ENCODE results near the gene KLHL33.
A peak's percentile ranks its signal among the peaks of the same experiment; 100 is the strongest.

The KLHL33 gene

DNA sequence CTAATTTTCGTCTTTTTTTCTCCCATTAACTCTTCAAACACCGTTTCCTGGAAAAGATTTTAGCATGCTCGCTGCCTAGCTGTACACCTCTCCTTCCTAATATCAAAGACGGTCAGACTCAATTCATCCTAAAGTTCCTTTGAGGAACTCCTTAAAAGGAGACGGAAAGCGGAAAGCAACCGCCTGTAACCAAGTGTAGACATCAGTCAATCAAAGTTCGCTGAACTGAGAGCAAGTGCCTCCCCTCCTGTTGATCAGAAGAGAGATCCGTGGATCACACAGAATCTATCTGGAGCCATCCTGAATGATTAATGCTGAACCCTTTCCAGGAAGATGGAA is 22.3 kb downstream of the KLHL33 start:
- TF ChIP-seq, protein P1, sequence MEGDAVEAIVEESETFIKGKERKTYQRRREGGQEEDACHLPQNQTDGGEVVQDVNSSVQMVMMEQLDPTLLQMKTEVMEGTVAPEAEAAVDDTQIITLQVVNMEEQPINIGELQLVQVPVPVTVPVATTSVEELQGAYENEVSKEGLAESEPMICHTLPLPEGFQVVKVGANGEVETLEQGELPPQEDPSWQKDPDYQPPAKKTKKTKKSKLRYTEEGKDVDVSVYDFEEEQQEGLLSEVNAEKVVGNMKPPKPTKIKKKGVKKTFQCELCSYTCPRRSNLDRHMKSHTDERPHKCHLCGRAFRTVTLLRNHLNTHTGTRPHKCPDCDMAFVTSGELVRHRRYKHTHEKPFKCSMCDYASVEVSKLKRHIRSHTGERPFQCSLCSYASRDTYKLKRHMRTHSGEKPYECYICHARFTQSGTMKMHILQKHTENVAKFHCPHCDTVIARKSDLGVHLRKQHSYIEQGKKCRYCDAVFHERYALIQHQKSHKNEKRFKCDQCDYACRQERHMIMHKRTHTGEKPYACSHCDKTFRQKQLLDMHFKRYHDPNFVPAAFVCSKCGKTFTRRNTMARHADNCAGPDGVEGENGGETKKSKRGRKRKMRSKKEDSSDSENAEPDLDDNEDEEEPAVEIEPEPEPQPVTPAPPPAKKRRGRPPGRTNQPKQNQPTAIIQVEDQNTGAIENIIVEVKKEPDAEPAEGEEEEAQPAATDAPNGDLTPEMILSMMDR (IDR thresholded peaks at IDR 0.05; ENCODE audit: control insufficient read depth, extremely low read depth, insufficient read depth), result no peak
- no peak for DNase-seq (ENCODE audit: low read depth)

DNA sequence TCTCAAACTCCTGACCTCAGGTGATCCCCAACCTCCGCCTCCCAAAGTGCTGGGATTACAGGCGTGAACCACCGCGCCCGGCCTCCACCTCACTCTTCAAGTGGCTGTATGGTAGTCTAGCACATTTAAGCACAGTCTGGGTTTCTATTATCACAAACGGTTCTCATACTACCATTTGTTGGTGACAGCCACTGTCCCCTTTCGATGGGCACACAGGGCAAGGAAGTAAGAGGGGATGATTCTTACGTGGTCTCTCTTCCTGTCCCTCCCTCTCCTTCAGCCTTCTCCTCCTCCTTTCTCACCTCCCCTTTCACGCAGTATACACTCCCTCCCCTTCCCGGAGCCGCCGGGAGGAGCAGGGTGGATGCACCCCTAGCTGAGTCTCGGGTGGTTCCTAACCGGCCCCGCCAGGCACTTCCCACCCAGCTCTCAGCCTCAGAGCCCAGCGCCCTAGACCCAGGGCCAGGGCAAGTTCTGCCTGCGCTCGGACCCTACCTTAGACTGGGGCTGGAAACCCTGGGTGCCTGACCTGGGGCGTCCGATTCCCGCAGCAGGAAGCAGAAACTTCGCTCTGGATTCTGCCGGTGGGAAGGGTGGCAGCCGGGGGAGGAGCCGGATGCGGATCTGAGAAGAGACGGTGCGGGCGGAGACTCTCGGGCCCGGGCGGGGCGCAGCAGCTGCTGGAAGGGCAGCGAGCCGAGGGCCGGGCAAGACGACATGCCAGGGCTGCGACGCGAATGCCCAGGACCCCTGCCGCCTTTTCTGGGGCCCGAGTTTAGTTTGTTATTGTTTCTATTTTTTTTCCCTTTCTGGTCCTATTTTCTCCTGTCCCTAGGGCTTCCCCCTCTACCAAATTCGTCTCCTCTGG is 22.9 kb downstream of the KLHL33 start, which contains the start of gene TEP1:
TEP1 (minus strand) TSS at position 626 of the 868 bp plus-strand sequence. CDS start 5,062 bp downstream, outside the sequence.
- DNase-seq (ENCODE audit: low read depth), result peak; percentile 50
- TF ChIP-seq, protein P1 (IDR thresholded peaks at IDR 0.05; ENCODE audit: control insufficient read depth, extremely low read depth, insufficient read depth), result no peak
- H3K4me3 ChIP-seq (ENCODE audit: low read depth, low read length), result peak within 1 kb of the TSS; percentile 84

More for the DNA sequence above, 22.3 kb downstream of the KLHL33 start:
- H3K4me3 ChIP-seq (ENCODE audit: low read depth, low read length), result peak overlapping the region; percentile 84

DNA sequence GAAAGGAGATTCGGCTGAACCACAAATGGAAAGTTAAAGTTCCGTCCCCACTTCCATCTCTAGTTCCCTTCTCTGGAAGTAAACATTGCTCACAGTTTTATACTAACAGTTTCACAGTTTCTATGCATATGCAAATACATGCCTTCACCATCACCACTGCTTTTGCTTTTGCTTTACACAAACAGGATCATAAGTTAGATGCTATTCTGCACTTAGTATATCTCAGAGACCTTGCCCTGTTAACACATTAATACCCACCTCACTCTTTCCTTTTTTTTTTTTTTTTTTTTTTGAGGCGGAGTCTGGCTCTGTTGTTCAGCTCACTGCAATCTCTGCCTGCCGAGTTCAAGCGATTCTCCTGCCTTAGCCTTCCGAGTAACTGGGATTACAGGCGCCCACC is 23.6 kb downstream of the KLHL33 start:
- DNase-seq (ENCODE audit: low read depth), result no peak
- H3K4me3 ChIP-seq (ENCODE audit: low read depth, low read length), result peak overlapping the region; percentile 84
- TF ChIP-seq, protein P1 (IDR thresholded peaks at IDR 0.05; ENCODE audit: control insufficient read depth, extremely low read depth, insufficient read depth), result no peak

DNA sequence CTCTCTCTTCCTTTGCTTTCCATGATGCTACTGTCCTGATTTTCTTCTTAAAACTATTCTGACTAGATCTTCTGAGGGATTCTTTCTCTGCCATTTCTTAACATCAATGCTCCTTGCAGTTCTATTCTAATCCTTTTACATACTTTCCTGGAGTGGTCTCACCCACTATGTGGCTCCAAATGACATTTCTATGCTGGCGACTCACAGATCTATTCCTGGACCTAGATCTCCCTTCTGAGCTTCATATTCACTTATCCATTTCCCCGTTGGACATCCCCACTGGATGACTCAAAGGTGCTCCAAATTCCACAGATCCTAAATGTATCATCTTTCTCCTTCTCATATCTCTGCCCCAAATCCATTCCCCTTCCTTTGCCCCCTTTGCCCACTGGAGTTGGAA is 26.7 kb downstream of the KLHL33 start:
- H3K4me3 ChIP-seq (ENCODE audit: low read depth, low read length), result no peak overlapping the region
- TF ChIP-seq, protein P1 (IDR thresholded peaks at IDR 0.05; ENCODE audit: control insufficient read depth, extremely low read depth, insufficient read depth), result no peak
- DNase-seq (ENCODE audit: low read depth), result no peak

DNA sequence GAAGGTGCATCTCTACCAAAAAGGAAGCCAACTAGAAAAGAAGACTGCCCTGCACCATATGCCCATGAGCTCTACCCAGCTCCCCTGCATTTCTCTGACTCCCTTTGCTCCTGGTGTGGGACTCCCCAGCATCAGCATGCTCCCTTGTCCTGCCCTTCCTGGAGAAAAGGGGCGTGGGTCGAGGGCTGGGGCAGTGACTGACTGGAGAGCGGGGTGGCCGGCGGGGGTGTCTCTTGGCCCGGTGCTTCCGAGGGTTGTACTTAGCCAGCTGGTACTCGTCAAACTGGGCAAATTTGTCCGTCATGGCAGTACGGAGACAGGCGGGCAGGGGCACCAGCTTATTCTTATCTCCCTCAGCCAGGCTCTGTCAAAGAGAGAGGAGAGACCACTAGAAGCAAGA is 32.4 kb downstream of the KLHL33 start:
- DNase-seq (ENCODE audit: low read depth), result no peak
- TF ChIP-seq, protein P1 (IDR thresholded peaks at IDR 0.05; ENCODE audit: control insufficient read depth, extremely low read depth, insufficient read depth), result no peak
- H3K4me3 ChIP-seq (ENCODE audit: low read depth, low read length), result no peak overlapping the region

DNA sequence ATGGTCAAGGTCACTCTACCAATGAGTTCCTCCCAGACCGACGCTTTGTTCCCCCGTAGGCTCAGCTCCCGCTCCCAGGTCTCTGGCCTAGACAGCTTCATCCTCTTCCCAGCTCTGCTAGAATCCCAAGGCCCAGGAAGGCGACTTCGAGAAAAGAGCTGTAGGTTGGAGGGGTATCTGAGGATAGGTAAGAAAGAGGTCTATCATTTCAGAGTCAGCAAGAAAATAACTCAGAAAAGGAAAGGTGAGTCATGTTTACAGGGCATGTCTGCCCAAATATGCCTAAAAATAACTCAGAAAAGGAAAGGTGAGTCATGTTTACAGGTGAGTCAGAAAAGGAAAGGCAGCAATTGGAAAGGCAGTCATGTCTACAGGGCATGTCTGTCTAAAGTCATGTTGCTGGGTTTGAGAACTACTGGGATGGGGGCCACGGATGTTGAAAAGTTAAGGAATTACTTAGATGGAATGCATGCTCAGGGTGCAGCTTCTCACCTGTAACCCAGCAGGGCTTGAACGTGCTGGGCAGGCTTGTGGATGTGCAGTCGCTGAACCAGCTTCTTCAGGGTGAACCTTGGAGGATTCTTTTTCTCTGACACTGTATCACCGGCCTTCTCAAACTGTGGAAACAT is 34.9 kb downstream of the KLHL33 start:
- H3K4me3 ChIP-seq (ENCODE audit: low read depth, low read length), result no peak overlapping the region
- TF ChIP-seq, protein P1 (IDR thresholded peaks at IDR 0.05; ENCODE audit: control insufficient read depth, extremely low read depth, insufficient read depth), result no peak
- no peak for DNase-seq (ENCODE audit: low read depth)
